LHCN-M2 (cell line): ENCODE results near the gene DGKG. TPM values are rescaled to one million over a fixed set of nuclear protein-coding genes. Genes with fewer than 3 reads are reported as not detected.
A peak's percentile ranks its signal among the peaks of the same experiment; 100 is the strongest.

Experiments
- DNase-seq: peaks from one replicate; pipeline ENCODE4 v3.0.0-alpha.2; 2012; ENCODE audit warnings: low read depth
- total RNA-seq: library from RNA; depleted of rRNA; stranded (reverse); fragments of >200 nt; gene quantifications from 2 replicates; pipeline ENCODE4 v1.2.3, GENCODE V29; 2014

The DGKG gene
- total RNA-seq, 1 experiment from 2014 or later: 4.1 TPM

- no peak for DNase-seq
These were observed 185.6 kb downstream of the DGKG start for GRCh38 chr3:186176373-186176990.

DNA sequence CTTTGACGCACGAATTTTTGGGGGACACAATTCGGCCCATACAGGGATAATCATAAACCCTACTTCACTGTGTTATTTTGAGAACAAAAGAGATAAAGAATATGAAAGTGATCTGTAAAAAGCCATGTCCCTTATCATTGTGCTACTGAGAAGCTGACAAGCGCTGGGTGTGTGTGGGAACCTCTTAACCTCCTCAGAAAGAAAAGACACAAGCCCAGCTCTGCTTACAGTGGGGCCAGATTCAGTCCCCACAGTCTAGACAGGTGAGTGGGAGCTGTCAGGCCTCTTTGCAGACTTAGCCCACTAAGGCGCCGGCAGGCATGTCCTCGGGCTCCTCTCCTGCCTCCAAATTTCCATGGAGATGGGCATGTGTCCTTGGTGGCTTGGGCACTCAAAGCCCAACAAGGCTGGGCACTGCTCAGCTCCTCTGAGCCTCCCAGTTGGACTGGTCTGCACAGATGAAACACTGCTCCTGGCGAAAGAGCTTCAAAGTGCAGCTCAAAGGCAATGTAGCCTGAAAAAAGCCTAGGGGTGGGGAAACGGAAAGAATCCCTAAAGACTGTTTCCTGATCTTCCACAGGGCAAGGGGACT is 188.7 kb downstream of the DGKG start:
- DNase-seq: no peak

DNA sequence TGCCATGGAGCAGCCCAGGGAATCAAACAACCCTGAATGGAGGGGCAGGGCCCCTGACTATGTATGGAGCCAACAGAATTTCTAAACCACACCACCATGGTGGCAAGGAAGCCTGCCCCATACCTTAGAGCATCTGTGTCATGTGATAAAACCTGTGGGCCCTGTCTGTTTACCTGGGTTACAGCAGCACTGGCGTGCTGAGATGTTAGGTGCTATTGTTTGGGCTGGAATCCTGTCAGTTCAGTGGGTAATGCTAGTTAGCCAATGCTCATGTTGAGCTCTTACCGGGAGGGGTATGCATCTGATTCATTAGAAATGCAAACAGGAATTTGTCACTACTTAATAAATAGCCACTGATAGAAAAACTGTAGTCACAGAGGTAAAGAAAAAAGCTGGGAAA is 189.7 kb downstream of the DGKG start:
- DNase-seq: no peak

DNA sequence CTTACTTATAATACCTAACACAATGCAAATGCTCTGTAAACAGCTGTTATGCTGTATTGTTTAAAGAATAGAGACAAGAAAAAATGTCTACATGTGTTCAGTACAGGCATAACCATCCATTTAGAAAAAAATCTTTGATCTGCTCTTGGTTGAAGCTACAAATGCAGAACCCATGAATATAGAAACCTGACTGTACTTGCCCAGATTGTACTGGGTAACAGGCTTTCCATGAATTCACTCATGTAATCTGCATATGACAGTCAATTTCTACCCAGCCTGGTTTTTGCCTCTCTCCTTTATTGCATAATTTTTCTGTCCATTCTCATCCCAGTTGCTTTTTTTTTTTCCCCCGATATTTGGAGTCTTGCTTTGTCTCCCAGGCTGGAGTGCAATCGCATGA is 190.5 kb downstream of the DGKG start:
- no peak for DNase-seq

GRCh38 chr3:186170516-186170915 is 191.5 kb downstream of the DGKG start:
- no peak for DNase-seq

DNA sequence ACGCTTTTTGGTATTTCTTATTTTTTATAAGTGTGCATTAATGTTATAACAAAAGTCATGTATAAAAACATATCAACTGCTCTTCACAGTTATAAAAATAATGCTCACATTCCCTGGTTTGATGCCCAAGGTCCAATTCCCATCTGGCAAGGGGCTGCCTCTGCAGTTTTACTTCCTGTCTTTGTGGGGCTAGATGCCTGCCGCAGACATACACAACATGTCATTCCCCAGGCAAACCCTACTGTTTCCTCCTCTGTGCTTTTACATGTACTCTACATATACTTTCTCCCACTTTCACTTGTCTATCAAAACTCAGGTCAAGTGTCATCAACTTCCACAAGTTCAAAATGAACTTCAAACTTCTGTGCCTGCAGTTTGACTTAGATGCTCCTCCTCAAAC is 192.7 kb downstream of the DGKG start:
- DNase-seq: no peak

- DNase-seq: no peak
These were observed 193.1 kb downstream of the DGKG start for GRCh38 chr3:186168976-186169375.

DNA sequence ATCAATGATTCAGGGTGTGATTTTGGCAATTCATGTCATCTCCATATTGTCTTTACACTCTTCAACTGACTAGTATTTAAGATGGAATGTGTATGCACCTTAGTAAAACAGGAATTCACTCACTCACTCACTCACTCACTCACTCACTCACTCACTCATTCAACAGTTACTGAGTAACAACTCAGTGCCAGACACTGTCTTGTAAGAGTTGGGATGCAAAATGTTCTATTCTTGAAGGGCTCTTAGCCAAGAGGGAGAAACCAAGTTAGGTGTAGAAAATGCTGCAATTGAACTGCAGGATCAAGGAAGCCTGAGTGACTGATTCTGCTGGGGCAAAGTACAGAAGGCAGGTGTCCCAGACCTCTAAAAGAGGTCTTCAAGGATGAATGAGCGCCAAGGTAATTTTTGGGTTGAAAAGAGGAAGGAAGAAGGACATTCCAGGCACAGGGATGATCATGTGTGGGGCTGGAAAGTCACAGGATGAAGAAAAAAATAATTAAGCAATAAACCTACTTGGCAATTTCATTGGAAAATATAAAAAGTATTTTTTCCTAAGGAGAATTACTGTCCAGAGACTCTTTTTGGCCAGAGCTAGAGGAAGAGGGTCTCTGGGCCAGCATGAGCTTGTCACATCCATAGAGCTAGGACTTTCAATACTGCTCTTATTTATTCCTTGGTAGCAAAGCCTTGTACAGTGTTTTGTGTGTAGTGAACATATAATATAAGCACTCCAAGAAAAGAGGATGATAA is 194.2 kb downstream of the DGKG start:
- no peak for DNase-seq

DNA sequence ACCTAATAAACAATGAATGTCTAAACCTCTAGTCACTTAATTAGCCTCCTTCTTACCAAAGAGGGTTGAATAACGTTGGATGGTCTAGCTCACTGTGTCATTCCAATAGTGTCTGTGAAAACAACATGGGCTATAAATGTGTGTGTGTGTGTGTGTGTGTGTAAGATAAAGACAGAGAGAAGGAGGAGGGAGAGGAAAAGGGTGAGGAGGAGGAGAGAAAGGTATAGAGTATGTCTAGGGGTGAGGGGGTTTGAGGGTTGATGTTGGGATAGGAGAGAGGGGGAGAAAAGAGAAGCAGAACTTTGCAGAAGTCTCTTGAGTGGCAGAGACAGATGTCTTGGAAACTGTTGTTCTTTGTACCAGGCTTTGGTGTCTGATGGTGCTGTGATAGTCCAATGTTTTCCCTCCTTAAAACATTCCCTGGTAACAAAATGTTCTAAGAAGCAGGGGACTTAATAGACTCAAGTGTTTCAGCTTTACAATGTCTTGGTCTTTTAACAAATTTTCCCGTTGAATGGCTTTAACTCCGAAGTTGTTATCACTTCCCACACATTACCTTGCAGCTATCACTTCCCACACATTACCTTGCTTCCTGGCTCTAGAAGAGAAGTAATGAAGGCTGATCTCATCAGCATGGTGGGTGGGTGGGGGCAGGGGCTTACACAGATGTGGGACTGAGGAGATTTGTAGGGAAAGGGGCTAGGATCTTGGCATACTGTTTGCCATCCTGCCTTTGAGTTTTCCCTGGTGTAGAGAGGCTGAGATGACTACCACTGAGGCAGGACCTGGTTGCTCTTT is 195.3 kb downstream of the DGKG start:
- peak; percentile 65 for DNase-seq

- peak; percentile 61 for DNase-seq
These were observed 196.0 kb downstream of the DGKG start for GRCh38 chr3:186166036-186166435.

DNA sequence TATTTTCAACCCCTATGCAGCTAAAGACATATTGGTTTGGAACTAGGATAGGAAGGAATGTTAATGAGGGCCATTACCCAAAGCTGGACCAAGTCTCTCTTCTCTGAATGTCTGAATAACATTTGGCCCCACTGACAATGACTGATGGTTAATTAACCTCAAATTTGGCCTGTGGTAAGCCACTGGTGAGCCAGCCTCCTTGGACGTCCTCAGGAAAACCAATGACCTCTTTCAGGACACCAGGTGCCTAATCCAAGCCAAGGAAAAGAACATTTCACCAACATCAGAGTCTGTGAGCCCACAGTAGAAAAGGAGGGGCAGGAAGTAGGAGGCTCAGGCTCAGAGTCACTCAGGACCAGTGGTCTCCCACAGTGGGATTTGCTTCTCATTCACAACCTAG is 196.7 kb downstream of the DGKG start:
- peak; percentile 64 for DNase-seq

DNA sequence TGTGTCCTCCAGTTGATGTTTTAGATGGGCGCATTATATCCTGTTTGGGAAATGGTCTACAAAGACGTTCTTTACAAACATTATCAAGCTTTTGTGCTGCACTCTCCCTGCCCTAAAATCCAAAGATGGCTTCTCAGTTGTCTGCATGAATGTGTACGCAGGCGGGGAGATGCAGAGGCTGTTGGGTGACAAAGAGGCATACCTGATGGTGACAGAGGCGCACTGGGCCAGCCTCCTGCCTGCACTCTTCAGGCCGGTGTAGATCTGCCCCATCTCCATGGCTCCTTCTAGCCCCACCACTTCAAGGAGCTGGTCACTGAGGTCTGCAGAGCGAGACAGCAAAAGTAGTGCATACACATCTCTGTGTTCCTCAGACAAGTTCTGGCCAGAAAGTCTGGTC is 197.3 kb downstream of the DGKG start:
- no peak for DNase-seq

- no peak for DNase-seq
These were observed 199.8 kb downstream of the DGKG start for GRCh38 chr3:186162221-186162620.

DNA sequence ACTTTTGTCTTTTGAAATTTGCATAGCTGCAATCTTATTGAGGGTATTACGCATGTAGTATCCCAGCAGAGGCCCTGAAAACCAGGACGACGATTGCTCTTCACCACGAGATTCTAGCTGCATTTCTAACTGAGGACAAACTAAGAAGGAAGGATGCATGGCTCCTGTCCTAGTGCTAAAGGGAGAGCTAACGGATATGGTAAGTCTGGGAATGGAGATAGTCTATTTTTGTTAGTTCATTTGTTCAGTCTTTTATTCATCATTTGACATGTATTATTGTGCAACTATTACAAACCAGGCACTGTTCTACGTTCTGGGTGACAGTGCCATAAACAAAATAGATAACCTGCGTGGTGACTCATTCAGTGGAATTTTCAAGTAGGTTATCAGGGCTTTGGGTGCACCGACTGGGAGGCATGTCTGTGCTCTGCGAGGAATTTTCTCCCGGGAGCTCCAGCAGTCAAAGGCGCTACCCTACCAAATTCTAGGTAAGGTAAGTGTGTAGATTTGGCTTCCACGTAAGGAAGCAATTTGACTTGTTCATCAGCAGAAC is 201.3 kb downstream of the DGKG start:
- no peak for DNase-seq

- no peak for DNase-seq
These were observed 207.4 kb downstream of the DGKG start for GRCh38 chr3:186154641-186155040.

GRCh38 chr3:186152889-186153292 is 209.1 kb downstream of the DGKG start:
- DNase-seq: no peak

- DNase-seq: no peak
These were observed 209.7 kb downstream of the DGKG start for GRCh38 chr3:186152361-186152798.

GRCh38 chr3:186151077-186151971 is 210.7 kb downstream of the DGKG start:
- DNase-seq: no peak

GRCh38 chr3:186150041-186150830 is 211.8 kb downstream of the DGKG start:
- no peak for DNase-seq
